Upper lobe of left lung (tissue), 4 donors: ENCODE measurements around the gene PTPRN2.

Experiments
- CTCF ChIP-seq, 6 experiments: fragments of 450-650 bp in 4 of 6; fragments of 200-600 bp in 2 of 6; sonication (generic) in 2 of 6; IDR thresholded peaks; one replicate each; pipeline ENCODE4 v1.5.1; 2016 to 2019; ENCODE audit warnings: antibody characterized with exemption in 6 of 6
- EP300 ChIP-seq, 4 donors: sonication (generic); formaldehyde crosslinking; IDR thresholded peaks; one replicate each; pipeline ENCODE4 v1.5.1; 2017; ENCODE audit warnings: antibody characterized with exemption in 4 of 4, control low read depth in 2 of 4
- POLR2A ChIP-seq, 4 donors: fragments of 450-650 bp; IDR thresholded peaks; one replicate each; pipeline ENCODE4 v1.5.1; 2016 to 2017; ENCODE audit warnings: antibody characterized with exemption in 4 of 4, mild to moderate bottlenecking in 2 of 4
- POLR2AphosphoS5 ChIP-seq, 2 donors: sonication (generic); formaldehyde crosslinking; IDR thresholded peaks; one replicate each; pipeline ENCODE4 v1.5.1; 2017; ENCODE audit warnings: antibody characterized with exemption in 2 of 2

GRCh38 chr7:157656195-157656769, 931.3 kb downstream of the PTPRN2 start:
- TF ChIP-seq CTCF (IDR thresholded peaks at IDR 0.05), result no peak
- TF ChIP-seq POLR2A (IDR thresholded peaks at IDR 0.05), result no peak
- no peak for TF ChIP-seq EP300 (IDR thresholded peaks at IDR 0.05)
- no peak for TF ChIP-seq POLR2AphosphoS5 (IDR thresholded peaks at IDR 0.05)
